H1 (cell line): ENCODE results near the gene ABTB1. TPM values are rescaled to one million over a fixed set of nuclear protein-coding genes. Genes with fewer than 3 reads are reported as not detected.

Source experiments
- CTCF ChIA-PET: fragments of 300-600 bp; sonication (Branson Sonifier 250); formaldehyde crosslinking; loops from one replicate; lab custom pipeline; 2021; ENCODE audit not compliant: partially characterized antibody; lab: Charles Lee
- POLR2A ChIA-PET: fragments of 300-600 bp; sonication (Branson Sonifier 250); formaldehyde crosslinking; loops from one replicate; lab custom pipeline; 2021; ENCODE audit warnings: inconsistent platforms; ENCODE audit not compliant: partially characterized antibody; lab: Charles Lee
- DNase-seq, 2 experiments: peaks; one replicate each; pipeline versions ENCODE4 v3.0.0 to v3.0.0-alpha.2; 2010 to 2022; ENCODE audit warnings: low spot score in 2 of 2, low read depth in 1 of 2, mixed read lengths in 1 of 2
- FAIRE-seq: peaks from 2 replicates; lab custom pipeline; 2011; peaks lifted over from hg19 to GRCh38; lab: Jason Lieb, UNC
- H2AFZ ChIP-seq: 2 replicates; pipeline ENCODE4 v1.8.1; 2012; ENCODE audit warnings: low read length, inconsistent platforms
- H2AK5ac ChIP-seq: 2 replicates; pipeline ENCODE4 v1.6.1; 2013; ENCODE audit warnings: low read depth, low read length
- H2BK120ac ChIP-seq: replicated peaks from 2 replicates; pipeline ENCODE3; 2013; ENCODE audit warnings: low read depth, low read length, inconsistent platforms
- H2BK12ac ChIP-seq: 2 replicates; pipeline ENCODE4 v1.6.1; 2013; ENCODE audit warnings: low read depth, low read length
- H2BK15ac ChIP-seq: 2 replicates; pipeline ENCODE4 v1.6.1; 2013; ENCODE audit warnings: low read length
- H2BK20ac ChIP-seq: 2 replicates; pipeline ENCODE4 v1.6.1; 2013; ENCODE audit warnings: low read length
- H2BK5ac ChIP-seq: 2 replicates; pipeline ENCODE4 v1.6.1; 2013; ENCODE audit warnings: low read depth, low read length
- H3K14ac ChIP-seq: 2 replicates; pipeline ENCODE4 v1.6.1; 2013; ENCODE audit warnings: inconsistent platforms; ENCODE audit not compliant: insufficient read length
- H3K18ac ChIP-seq: 2 replicates; pipeline ENCODE4 v1.6.1; 2013; ENCODE audit warnings: low read length; ENCODE audit errors: extremely low read depth
- H3K23ac ChIP-seq: 2 replicates; pipeline ENCODE4 v1.6.1; 2013; ENCODE audit warnings: inconsistent platforms; ENCODE audit not compliant: insufficient read length
- H3K23me2 ChIP-seq: 2 replicates; pipeline ENCODE4 v1.6.1; 2013; ENCODE audit warnings: low read depth, low read length
- H3K27ac ChIP-seq: 2 replicates; pipeline ENCODE4 v1.6.1; 2011; ENCODE audit warnings: low read depth, low read length, inconsistent platforms
- H3K27me3 ChIP-seq, 4 experiments: replicated peaks in 1 of 4; 1 replicate in 1 of 4; 2 replicates in 3 of 4; pipeline versions ENCODE4 v1.6.1 to v1.8.1; 2011 to 2013; ENCODE audit warnings: low read length in 3 of 4, mild to moderate bottlenecking in 3 of 4, inconsistent platforms in 2 of 4, mixed read lengths in 2 of 4, moderate library complexity in 1 of 4; ENCODE audit not compliant: control insufficient read depth in 3 of 4, insufficient read depth in 3 of 4; ENCODE audit errors: extremely low read depth in 1 of 4
- H3K36me3 ChIP-seq, 4 experiments: 2 replicates each; pipeline versions ENCODE4 v1.6.1 to v1.8.1; 2011 to 2013; ENCODE audit warnings: mild to moderate bottlenecking in 4 of 4, low read length in 3 of 4, moderate library complexity in 2 of 4, control low read depth in 1 of 4, inconsistent platforms in 1 of 4; ENCODE audit not compliant: insufficient read depth in 4 of 4, control insufficient read depth in 2 of 4
- H3K4ac ChIP-seq: replicated peaks from 2 replicates; pipeline ENCODE3; 2013; ENCODE audit warnings: low read length, low read depth, mixed read lengths, inconsistent platforms; ENCODE audit not compliant: insufficient read length
- H3K4me1 ChIP-seq, 4 experiments: replicated peaks in 1 of 4; 1 replicate in 1 of 4; 2 replicates in 3 of 4; pipeline versions ENCODE4 v1.6.1 to v1.8.1; 2011 to 2013; ENCODE audit warnings: low read length in 3 of 4, inconsistent platforms in 2 of 4, mixed read lengths in 1 of 4; ENCODE audit not compliant: insufficient read depth in 4 of 4, control insufficient read depth in 3 of 4
- H3K4me2 ChIP-seq, 2 experiments: 2 replicates each; pipeline versions ENCODE4 v1.6.1 to v1.8.1; 2011 to 2013; ENCODE audit warnings: low read depth in 2 of 2, low read length in 2 of 2, control low read depth in 1 of 2, inconsistent platforms in 1 of 2, mild to moderate bottlenecking in 1 of 2; ENCODE audit not compliant: insufficient read depth in 1 of 2
- H3K4me3 ChIP-seq, 4 experiments: fragments of 200-600, 300-600 bp in 1 of 4; sonication (generic), shearing (Covaris generic), sonication (Bioruptor Twin) in 1 of 4; 2 replicates each; pipeline versions ENCODE4 v1.5.1 to v1.8.1; 2011 to 2016; ENCODE audit warnings: low read length in 4 of 4, low read depth in 3 of 4, control low read depth in 2 of 4, inconsistent platforms in 2 of 4, mild to moderate bottlenecking in 2 of 4, mixed read lengths in 1 of 4, moderate library complexity in 1 of 4; ENCODE audit not compliant: insufficient read depth in 2 of 4; ENCODE audit errors: extremely low read depth in 1 of 4
- H3K56ac ChIP-seq: replicated peaks from 2 replicates; pipeline ENCODE3; 2013; ENCODE audit warnings: low read depth, mild to moderate bottlenecking, mixed read lengths, low read length, inconsistent platforms; ENCODE audit not compliant: insufficient read length
- H3K79me1 ChIP-seq: 2 replicates; pipeline ENCODE4 v1.6.1; 2013; ENCODE audit warnings: low read depth, low read length, control low read depth
- H3K79me2 ChIP-seq, 2 experiments: 2 replicates each; pipeline versions ENCODE4 v1.6.1 to v1.8.1; 2012 to 2013; ENCODE audit warnings: low read length in 2 of 2, mild to moderate bottlenecking in 2 of 2, inconsistent platforms in 1 of 2; ENCODE audit not compliant: insufficient read depth in 2 of 2, control insufficient read depth in 1 of 2
- H3K9ac ChIP-seq, 4 experiments: replicated peaks in 1 of 4; 1 replicate in 1 of 4; 2 replicates in 3 of 4; pipeline versions ENCODE4 v1.6.1 to v1.8.1; 2011 to 2013; ENCODE audit warnings: low read depth in 3 of 4, low read length in 3 of 4, control low read depth in 2 of 4, mild to moderate bottlenecking in 2 of 4, moderate library complexity in 2 of 4, inconsistent platforms in 1 of 4; ENCODE audit errors: extremely low read depth in 1 of 4
- H3K9me3 ChIP-seq, 2 experiments: 2 replicates each; pipeline versions ENCODE4 v1.6.1 to v1.8.1; 2012 to 2013; ENCODE audit warnings: mild to moderate bottlenecking in 2 of 2, moderate library complexity in 2 of 2, control low read depth in 1 of 2, inconsistent platforms in 1 of 2, low read depth in 1 of 2, low read length in 1 of 2, mixed read lengths in 1 of 2; ENCODE audit not compliant: insufficient read depth in 2 of 2
- H4K20me1 ChIP-seq, 2 experiments: replicated peaks in 1 of 2; 2 replicates each; pipeline versions ENCODE3 to v1.8.1; 2011 to 2013; ENCODE audit warnings: inconsistent platforms in 2 of 2, low read length in 2 of 2, mild to moderate bottlenecking in 1 of 2; ENCODE audit not compliant: insufficient read depth in 2 of 2, control insufficient read depth in 1 of 2
- H4K5ac ChIP-seq: 2 replicates; pipeline ENCODE4 v1.6.1; 2013; ENCODE audit warnings: low read length, low read depth, mixed read lengths, inconsistent platforms; ENCODE audit not compliant: insufficient read length
- H4K8ac ChIP-seq: 2 replicates; pipeline ENCODE4 v1.8.0; 2013; ENCODE audit warnings: mild to moderate bottlenecking, moderate library complexity, low read length, inconsistent platforms; ENCODE audit not compliant: insufficient read depth; ENCODE audit errors: extremely low read depth
- H4K91ac ChIP-seq: replicated peaks from 2 replicates; pipeline ENCODE3; 2013; ENCODE audit warnings: low read length, mixed read lengths, inconsistent platforms; ENCODE audit not compliant: insufficient read length
- ATF3 ChIP-seq: IDR thresholded peaks from 2 replicates; pipeline ENCODE4 v1.6.1; 2011; ENCODE audit warnings: low read depth, mild to moderate bottlenecking, low read length; ENCODE audit not compliant: insufficient read depth
- BACH1 ChIP-seq: IDR thresholded peaks from 2 replicates; pipeline ENCODE4 v1.6.1; 2012; ENCODE audit warnings: low read length, improper control_type of control experiment
- BCL11A ChIP-seq, 2 experiments: IDR thresholded peaks; one replicate each; pipeline ENCODE4 v1.6.1; 2011; ENCODE audit warnings: low read depth in 2 of 2, low read length in 2 of 2, mild to moderate bottlenecking in 2 of 2
- CBX8 ChIP-seq: fragments of 300-800, 300-1000 bp; sonication (generic); IDR thresholded peaks from 2 replicates; pipeline ENCODE4 v1.7.1; 2016; ENCODE audit warnings: low read depth, low read length, borderline replicate concordance
- CREB1 ChIP-seq: IDR thresholded peaks from 2 replicates; pipeline ENCODE4 v1.6.1; 2012; ENCODE audit warnings: inconsistent platforms
- EP300 ChIP-seq, 2 experiments: IDR thresholded peaks; 1 replicate in 1 of 2; 2 replicates in 1 of 2; pipeline ENCODE4 v1.6.1; 2011 to 2012; ENCODE audit warnings: low read depth in 2 of 2, low read length in 2 of 2, mild to moderate bottlenecking in 2 of 2, borderline replicate concordance in 1 of 2, inconsistent platforms in 1 of 2, moderate library complexity in 1 of 2
- GABPA ChIP-seq: IDR thresholded peaks from 2 replicates; pipeline ENCODE4 v1.6.1; 2011; ENCODE audit warnings: mild to moderate bottlenecking, low read length, moderate library complexity, borderline replicate concordance; ENCODE audit not compliant: insufficient read depth
- HDAC2 ChIP-seq, 2 experiments: fragments of 300-600 bp in 1 of 2; sonication (generic) in 1 of 2; IDR thresholded peaks; 2 replicates each; pipeline ENCODE4 v1.6.1; 2011 to 2012; ENCODE audit warnings: low read depth in 2 of 2, low read length in 2 of 2, mild to moderate bottlenecking in 2 of 2, moderate library complexity in 2 of 2, borderline replicate concordance in 1 of 2, inconsistent platforms in 1 of 2
- RFX5 ChIP-seq: IDR thresholded peaks from 2 replicates; pipeline ENCODE4 v1.6.1; 2011; ENCODE audit warnings: low read depth, low read length, improper control_type of control experiment, borderline replicate concordance
- RXRA ChIP-seq: IDR thresholded peaks from 2 replicates; pipeline ENCODE4 v1.6.1; 2011; ENCODE audit warnings: low read depth, mild to moderate bottlenecking, low read length, moderate library complexity; ENCODE audit not compliant: insufficient read depth
- SIN3A ChIP-seq, 2 experiments: IDR thresholded peaks in 1 of 2; conservative IDR thresholded peaks in 1 of 2; 2 replicates each; pipeline ENCODE4 v1.6.1; 2011 to 2012; ENCODE audit warnings: low read length in 2 of 2, improper control_type of control experiment in 1 of 2, low read depth in 1 of 2, mild to moderate bottlenecking in 1 of 2
- SP4 ChIP-seq: IDR thresholded peaks from 2 replicates; pipeline ENCODE4 v1.6.1; 2012; ENCODE audit warnings: low read length, inconsistent platforms
- WGBS, 2 experiments: shearing (Covaris generic) in 1 of 2; methylation state at CpG; one replicate each; pipeline versions ENCODE4 v1.1.6 to v1.1.7; 2013 to 2015; ENCODE audit warnings: low lambda C conversion rate in 2 of 2, mixed read lengths in 2 of 2, inconsistent platforms in 1 of 2, low coverage in 1 of 2, missing lambda C conversion rate in 1 of 2; ENCODE audit not compliant: insufficient replicate concordance in 2 of 2, insufficient coverage in 1 of 2, insufficient read length in 1 of 2; ENCODE audit errors: extremely low coverage in 1 of 2, missing lambda C conversion rate in 1 of 2; 5-methylcytosine and 5-hydroxymethylcytosine counted together
- polyA plus RNA-seq, 7 experiments: library from polyadenylated mRNA; depleted of rRNA in 3 of 7; stranded (reverse) in 5 of 7; unstranded in 2 of 7; fragments of >200 nt in 5 of 7; fragments of 200-250 nt in 2 of 7; gene quantifications; 1 replicate in 5 of 7; 2 replicates in 1 of 7; 4 replicates in 1 of 7; pipeline versions ENCODE4 v1.2.1 to v1.2.3, GENCODE V29; 2011 to 2013; ENCODE audit warnings: missing spikeins in 2 of 7, mixed read lengths in 2 of 7
- total RNA-seq: library from RNA; stranded (reverse); fragmentation: NEBNext Ultra II Directional; extraction: Animal tissue kit (Norgen Biotek cat#: 25700); gene quantifications from 2 replicates; pipeline ENCODE4 v1.2.1, GENCODE V29; 2021

ABTB1 gene
- total and polyA plus RNA-seq, 2 of the 8 experiments (the other 6 are each of a cell fraction or from before 2014, with no cell fraction given) = 7.1 to 9.4 TPM

- CTCF ChIA-PET = interaction anchor here (0.7 to 1.1 kb wide), 2 partner anchors 22 to 42 kb away, joined by 3 to 6 read pairs; no protein-coding TSS in a partner anchor
- Histone ChIP-seq H3K4me1 (peaks cover 0 to 16% (median 9%) of the 10 kb centered on the region in 4 experiments; a peak in 5 of 7 replicates), H2BK12ac (no peak overlapping the region), H3K79me2 (no peaks in the 10 kb centered on the region), H3K23ac (no peak overlapping the region), H4K8ac (no peak overlapping the region), H3K14ac (no peak overlapping the region), H3K56ac (no peak overlapping the region), H2AFZ (no peak overlapping the region), H3K4me2 (no peak overlapping the region), H2AK5ac (no peak overlapping the region), H2BK120ac (no peak overlapping the region), H3K36me3 (no peaks in the 10 kb centered on the region), H3K9ac (no peak overlapping the region), H4K5ac (no peak overlapping the region), H4K91ac (no peak overlapping the region), H3K79me1 (no peaks in the 10 kb centered on the region), H3K4me3 (no peak overlapping the region), H3K23me2 (no peaks in the 10 kb centered on the region), H3K27ac (no peak overlapping the region), H3K9me3 (no peaks in the 10 kb centered on the region), H3K4ac (no peak overlapping the region), H2BK5ac (no peak overlapping the region), H3K18ac (no peak overlapping the region), H2BK15ac (no peak overlapping the region), H4K20me1 (no peaks in the 10 kb centered on the region), H2BK20ac (no peak overlapping the region), H3K27me3 (no peaks in the 10 kb centered on the region)
- DNase-seq = no peak
- FAIRE-seq = no peak
- 91% methylated on average over 7 of the region's 7 CpGs; no CpG with 5 or more reads in 1 of the 2 experiments for WGBS, 2 experiments
- POLR2A ChIA-PET = interaction anchor here (1.4 kb wide), 1 partner anchor 28 kb away, joined by 3 read pairs; no protein-coding TSS in a partner anchor
- TF ChIP-seq GABPA (no peak), RXRA (no peak), SP4 (no peak), ATF3 (no peak), SIN3A (conservative IDR thresholded peaks at IDR 0.05 in 1 of 2, IDR thresholded peaks at IDR 0.05 in 1 of 2; ENCODE audit: low read depth in 1 of 2, low read length in 2 of 2) (no peak), BACH1 (no peak), CREB1 (no peak), HDAC2 (IDR thresholded peaks at IDR 0.05; ENCODE audit: borderline replicate concordance in 1 of 2, low read depth in 2 of 2, low read length in 2 of 2) (no peak), BCL11A (IDR thresholded peaks at IDR 0.05; ENCODE audit: low read depth in 2 of 2, low read length in 2 of 2) (no peak), RFX5 (no peak), CBX8 (no peak), EP300 (IDR thresholded peaks at IDR 0.05; ENCODE audit: borderline replicate concordance in 1 of 2, low read depth in 2 of 2, low read length in 2 of 2) (no peak)
These were observed 45.6 kb downstream of the ABTB1 start for GRCh38 chr3:127718245-127718915.
